ENCODE results near the gene DENND6A. TPM values are rescaled to one million over a fixed set of nuclear protein-coding genes. Genes with fewer than 3 reads are reported as not detected.
A peak's percentile ranks its signal among the peaks of the same experiment; 100 is the strongest.
"Not testable (repeated sequence)": the region's sequence is repeated elsewhere in the genome, so short reads cannot be mapped to it uniquely, and the experiment has no call there.

Gene DENND6A
- total RNA-seq, 6 experiments from 2014 or later = 7.8 to 11.9 (median 9.8) TPM

GRCh38 chr3:57696801-57697321 is 4.0 kb upstream of the DENND6A start:
- Mint-ChIP-seq H3K4me3 (no peak overlapping the region), H3K9me3 (no peaks in the 10 kb centered on the region), H3K27ac (no peak overlapping the region), H3K27me3 (ENCODE audit: insufficient read depth) (peaks cover 2% of the 10 kb centered on the region; the same call in 1 of the 2 replicates), H3K36me3 (ENCODE audit: low read depth) (no peaks in the 10 kb centered on the region), H3K4me1 (ENCODE audit: low read depth) (peaks cover 9% of the 10 kb centered on the region; the same call in 1 of the 2 replicates)
- TF ChIP-seq, protein P1, sequence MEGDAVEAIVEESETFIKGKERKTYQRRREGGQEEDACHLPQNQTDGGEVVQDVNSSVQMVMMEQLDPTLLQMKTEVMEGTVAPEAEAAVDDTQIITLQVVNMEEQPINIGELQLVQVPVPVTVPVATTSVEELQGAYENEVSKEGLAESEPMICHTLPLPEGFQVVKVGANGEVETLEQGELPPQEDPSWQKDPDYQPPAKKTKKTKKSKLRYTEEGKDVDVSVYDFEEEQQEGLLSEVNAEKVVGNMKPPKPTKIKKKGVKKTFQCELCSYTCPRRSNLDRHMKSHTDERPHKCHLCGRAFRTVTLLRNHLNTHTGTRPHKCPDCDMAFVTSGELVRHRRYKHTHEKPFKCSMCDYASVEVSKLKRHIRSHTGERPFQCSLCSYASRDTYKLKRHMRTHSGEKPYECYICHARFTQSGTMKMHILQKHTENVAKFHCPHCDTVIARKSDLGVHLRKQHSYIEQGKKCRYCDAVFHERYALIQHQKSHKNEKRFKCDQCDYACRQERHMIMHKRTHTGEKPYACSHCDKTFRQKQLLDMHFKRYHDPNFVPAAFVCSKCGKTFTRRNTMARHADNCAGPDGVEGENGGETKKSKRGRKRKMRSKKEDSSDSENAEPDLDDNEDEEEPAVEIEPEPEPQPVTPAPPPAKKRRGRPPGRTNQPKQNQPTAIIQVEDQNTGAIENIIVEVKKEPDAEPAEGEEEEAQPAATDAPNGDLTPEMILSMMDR (IDR thresholded peaks at IDR 0.05) = no peak
- no peak for DNase-seq

DNA sequence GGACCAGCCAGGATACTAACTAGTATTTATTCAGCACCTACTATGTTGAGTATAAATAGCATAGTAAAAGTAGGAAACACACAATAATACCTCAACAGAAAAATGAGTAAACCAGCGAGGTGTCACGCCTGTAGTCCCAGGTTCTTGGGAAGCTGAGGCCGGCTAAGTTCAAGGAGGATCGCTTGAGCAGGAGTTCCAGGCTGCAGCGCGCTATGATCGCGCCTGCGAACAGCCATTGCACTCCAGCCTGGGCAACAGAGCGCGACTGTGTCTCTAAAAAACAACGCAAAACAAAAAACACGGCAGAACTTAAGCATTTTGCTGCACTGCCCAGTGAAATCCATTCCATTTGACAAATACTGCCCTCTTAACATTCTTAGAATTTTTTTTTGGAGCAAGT is 1.3 kb upstream of the DENND6A start:
- H3K4me1 Mint-ChIP-seq (ENCODE audit: low read depth) = peaks cover 23% of the 10 kb centered on the region
- no peaks in the 10 kb centered on the region for H3K9me3 Mint-ChIP-seq
- H3K36me3 Mint-ChIP-seq (ENCODE audit: low read depth) = 0 out of 2 replicates have a peak, but pooled peaks cover 4% of the 10 kb centered on the region
- peaks cover 2% of the 10 kb centered on the region; the same call in 1 of the 2 replicates for H3K27me3 Mint-ChIP-seq (ENCODE audit: insufficient read depth)
- no peak for DNase-seq
- TF ChIP-seq, protein P1 (IDR thresholded peaks at IDR 0.05) = no peak
- H3K4me3 Mint-ChIP-seq = 0 out of 2 replicates have a peak overlapping the region, but pooled peaks have one; percentile 41
- no peak overlapping the region for H3K27ac Mint-ChIP-seq

DNA sequence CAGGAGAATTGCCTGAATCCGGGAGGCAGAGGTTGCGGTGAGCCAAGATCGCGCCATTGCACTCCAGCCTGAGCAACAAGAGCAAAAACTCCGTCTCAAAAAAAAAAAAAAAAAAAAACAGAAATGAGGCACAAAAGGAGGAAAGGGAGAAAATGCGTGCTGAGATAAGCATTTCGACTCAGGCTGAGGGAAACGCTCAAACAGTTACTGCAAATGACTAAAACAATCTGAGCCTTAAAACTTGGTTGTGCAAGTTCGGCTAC is 813 bp downstream of the DENND6A start:
- H3K4me3 Mint-ChIP-seq = peak overlapping the region; percentile 96
- H3K9me3 Mint-ChIP-seq; H3K36me3 Mint-ChIP-seq (ENCODE audit: low read depth); DNase-seq; H3K27me3 Mint-ChIP-seq (ENCODE audit: insufficient read depth): not testable (repeated sequence)
- peak overlapping the region; percentile 92 for H3K27ac Mint-ChIP-seq
- H3K4me1 Mint-ChIP-seq (ENCODE audit: low read depth) = peaks cover 29% of the 10 kb centered on the region

DNA sequence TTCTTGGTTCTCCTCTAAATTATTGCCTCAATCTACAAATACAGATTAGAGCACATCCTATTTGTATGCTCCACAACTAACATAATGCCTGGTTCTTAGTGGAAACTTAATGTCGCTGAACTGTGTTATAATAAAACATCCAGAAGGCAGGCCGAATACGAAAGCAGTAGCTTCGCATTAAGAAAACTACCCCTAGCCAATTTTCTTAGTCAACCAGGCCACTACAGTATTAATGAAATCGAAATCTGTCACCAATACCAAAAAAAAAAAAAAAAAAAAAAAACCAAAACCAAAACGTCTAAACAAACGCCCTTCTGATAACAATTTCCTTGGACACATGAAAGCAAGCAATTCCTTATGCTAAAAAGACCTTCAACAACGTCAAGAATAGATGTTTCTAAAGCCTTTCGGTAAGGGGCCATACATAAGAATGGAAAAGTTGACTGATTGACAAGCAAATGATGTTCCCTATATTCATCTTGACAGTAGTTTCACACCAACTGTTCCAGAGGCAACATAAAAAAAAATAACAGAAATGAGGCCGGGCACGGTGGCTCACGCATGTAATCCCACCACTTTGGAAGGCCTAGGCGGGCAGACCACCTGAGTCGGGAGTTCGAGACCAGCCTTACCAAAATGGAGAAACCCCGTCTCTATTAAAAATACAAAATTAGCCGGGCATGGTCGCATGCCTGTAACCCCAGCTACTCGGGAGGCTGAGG is 1.3 kb downstream of the DENND6A start:
- Mint-ChIP-seq H3K4me1 (ENCODE audit: low read depth) (peaks cover 29% of the 10 kb centered on the region), H3K4me3 (peak overlapping the region; percentile 96), H3K36me3 (ENCODE audit: low read depth) (0 out of 2 replicates have a peak, but pooled peaks cover 4% of the 10 kb centered on the region), H3K27me3 (ENCODE audit: insufficient read depth) (peaks cover 2% of the 10 kb centered on the region; the same call in 1 of the 2 replicates), H3K27ac (peak overlapping the region; percentile 92), H3K9me3 (no peaks in the 10 kb centered on the region)
- DNase-seq = no peak
- TF ChIP-seq, protein P1 (IDR thresholded peaks at IDR 0.05) = no peak

GRCh38 chr3:57689367-57690053 is 3.4 kb downstream of the DENND6A start:
- TF ChIP-seq, protein P1 (IDR thresholded peaks at IDR 0.05) = no peak
- DNase-seq = no peak
- Mint-ChIP-seq H3K27me3 (ENCODE audit: insufficient read depth) (peaks cover 2% of the 10 kb centered on the region; the same call in 1 of the 2 replicates), H3K27ac (no peak overlapping the region), H3K36me3 (ENCODE audit: low read depth) (0 out of 2 replicates have a peak, but pooled peaks cover 4% of the 10 kb centered on the region), H3K4me1 (ENCODE audit: low read depth) (peaks cover 34% of the 10 kb centered on the region), H3K9me3 (no peaks in the 10 kb centered on the region), H3K4me3 (no peak overlapping the region)

- DNase-seq = no peak
- TF ChIP-seq, protein P1 (IDR thresholded peaks at IDR 0.05) = no peak
- Mint-ChIP-seq H3K4me3 (no peak overlapping the region), H3K36me3 (ENCODE audit: low read depth) (0 out of 2 replicates have a peak, but pooled peaks cover 4% of the 10 kb centered on the region), H3K4me1 (ENCODE audit: low read depth) (peaks cover 37% of the 10 kb centered on the region), H3K9me3 (no peaks in the 10 kb centered on the region), H3K27me3 (ENCODE audit: insufficient read depth) (peaks cover 2% of the 10 kb centered on the region; the same call in 1 of the 2 replicates), H3K27ac (0 out of 2 replicates have a peak overlapping the region, but pooled peaks have one; percentile 8)
Measured at GRCh38 chr3:57688291-57688690, 4.6 kb downstream of the DENND6A start.

Data from HFFc6 (cell line).